Purkinje cell (primary cell): ENCODE results near the gene RABGEF1. TPM values are rescaled to one million over a fixed set of nuclear protein-coding genes. Genes with fewer than 3 reads are reported as not detected.

Experiments
- polyA plus RNA-seq: library from polyadenylated mRNA; unstranded; fragments of >200 nt; fragmentation: Nextera tagmentation; gene quantifications from 2 replicates; pipeline ENCODE4 v1.2.1, GENCODE V29; 2014

The RABGEF1 gene
- 20.1 and 22.0 TPM in 2 replicates for polyA plus RNA-seq

GRCh38 chr7:66740302-66740979 lies at the start of gene RABGEF1:
RABGEF1 (plus strand) TSS chr7:66740733; CDS start chr7:66771900, 31,167 bp downstream.

Other genes with a start within 250 kb of the RABGEF1 start
- 1.3 and 4.8 TPM in 2 replicates for gene KCTD7, start 111.9 kb upstream of the RABGEF1 start, polyA plus RNA-seq
- 7.6 and 15.2 TPM in 2 replicates for gene TMEM248, start 180.5 kb downstream of the RABGEF1 start, polyA plus RNA-seq